Esophagus squamous epithelium (tissue), 5 donors: Measurements from ENCODE around the gene PAEP. TPM values are rescaled to one million over a fixed set of nuclear protein-coding genes. Genes with fewer than 3 reads are reported as not detected.
"Not testable (repeated sequence)": the region's sequence is repeated elsewhere in the genome, so short reads cannot be mapped to it uniquely, and the experiment has no call there.

Experiments
- DNase-seq: peaks from one replicate; lab custom pipeline; 2025; lab: John Stamatoyannopoulos, UW
- H3K27ac ChIP-seq, 4 donors: fragments of 200-600 bp; sonication (generic); one replicate each; pipeline ENCODE4 v1.5.1; 2016 to 2019; ENCODE audit warnings: mild to moderate bottlenecking in 1 of 4
- H3K27me3 ChIP-seq, 4 donors: fragments of 200-600 bp; sonication (generic); 1 replicate in 3 of 4; 2 replicates in 1 of 4; pipeline versions ENCODE4 v1.5.1 to v1.6.0; 2017 to 2021; ENCODE audit warnings: antibody characterized with exemption in 1 of 4
- H3K36me3 ChIP-seq, 3 donors: fragments of 200-600 bp; sonication (generic); one replicate each; pipeline ENCODE4 v1.5.1; 2016 to 2019
- H3K4me1 ChIP-seq, 3 donors: fragments of 200-600 bp; sonication (generic); one replicate each; pipeline ENCODE4 v1.5.1; 2017 to 2019
- H3K4me3 ChIP-seq, 4 donors: fragments of 200-600 bp; sonication (generic); 1 replicate in 3 of 4; 2 replicates in 1 of 4; pipeline ENCODE4 v1.5.1; 2016 to 2019; ENCODE audit warnings: mild to moderate bottlenecking in 2 of 4, moderate library complexity in 1 of 4
- H3K9me3 ChIP-seq, 3 donors: fragments of 200-600 bp; sonication (generic); one replicate each; pipeline ENCODE4 v1.5.1; 2016 to 2019
- CTCF ChIP-seq, 6 experiments: fragments of 450-650 bp in 4 of 6; fragments of 200-600 bp in 2 of 6; sonication (generic) in 2 of 6; IDR thresholded peaks; one replicate each; pipeline ENCODE4 v1.5.1; 2016 to 2019; ENCODE audit warnings: antibody characterized with exemption in 6 of 6, mild to moderate bottlenecking in 4 of 6, moderate library complexity in 4 of 6
- POLR2A ChIP-seq, 4 donors: fragments of 450-650 bp; IDR thresholded peaks; one replicate each; pipeline ENCODE4 v1.6.1; 2017; ENCODE audit warnings: antibody characterized with exemption in 4 of 4, mild to moderate bottlenecking in 4 of 4, moderate library complexity in 3 of 4
- WGBS, 2 donors: methylation state at CpG; one replicate each; pipeline ENCODE4 v1.1.5; 2018; 5-methylcytosine and 5-hydroxymethylcytosine counted together
- intact Hi-C: fragments of 100-400 bp; cut with DNase I; formaldehyde crosslinking; loops from one replicate; pipeline ENCODE4 v1.15.0; 2022
- total RNA-seq, 4 donors: library from RNA; depleted of rRNA; stranded (reverse); fragments of >200 nt; gene quantifications; one replicate each; pipeline ENCODE4 v1.1.0, GENCODE V29; 2016
- donor health status: DM: yes; HTN: yes; CAD: no.

Gene PAEP
- total RNA-seq, 4 donors from 2014 or later, result not detected

GRCh38 chr9:135526089-135526729 lies 35.3 kb upstream of the PAEP start:
- no peaks in the 10 kb centered on the region for H3K9me3 ChIP-seq
- H3K4me1 ChIP-seq, result no peaks in the 10 kb centered on the region
- DNase-seq, result no peak
- no peak overlapping the region for H3K4me3 ChIP-seq
- no peaks in the 10 kb centered on the region for H3K36me3 ChIP-seq
- intact Hi-C loops, result no loop called here
- no CpG with 5 or more reads among the region's 11 CpGs for WGBS, 2 donors
- peaks cover 0 to 72% (median 0%) of the 10 kb centered on the region in 4 donors for H3K27me3 ChIP-seq
- no peak overlapping the region for H3K27ac ChIP-seq
- TF ChIP-seq POLR2A (IDR thresholded peaks at IDR 0.05) (no peak), CTCF (IDR thresholded peaks at IDR 0.05) (no peak)

- no peak for DNase-seq
- H3K4me3 ChIP-seq, result no peak overlapping the region
- H3K27ac ChIP-seq, result no peak overlapping the region
- H3K36me3 ChIP-seq, result no peaks in the 10 kb centered on the region
- TF ChIP-seq POLR2A (IDR thresholded peaks at IDR 0.05) (no peak), CTCF (IDR thresholded peaks at IDR 0.05) (no peak)
- WGBS, 2 donors, result 58 to 67% methylated on average over 3 to 4 of the region's 30 CpGs
- H3K27me3 ChIP-seq, result peaks cover 0 to 71% (median 0%) of the 10 kb centered on the region in 4 donors
- H3K4me1 ChIP-seq, result no peaks in the 10 kb centered on the region
- no peaks in the 10 kb centered on the region for H3K9me3 ChIP-seq
- intact Hi-C loops, result no loop called here
Measured at GRCh38 chr9:135526730-135527571, 34.6 kb upstream of the PAEP start.

GRCh38 chr9:135528842-135529435 lies 32.6 kb upstream of the PAEP start:
- H3K27me3 ChIP-seq, result peaks cover 0 to 68% (median 0%) of the 10 kb centered on the region in 4 donors
- intact Hi-C loops, H3K9me3 ChIP-seq, DNase-seq, H3K27ac ChIP-seq, H3K4me1 ChIP-seq, H3K36me3 ChIP-seq, H3K4me3 ChIP-seq: not testable (repeated sequence)
- 90 to 94% methylated on average over 10 of the region's 10 CpGs for WGBS, 2 donors

GRCh38 chr9:135530146-135530545 lies 31.4 kb upstream of the PAEP start:
- intact Hi-C loops, result no loop called here
- WGBS, 2 donors, result 67 to 75% methylated on average over 3 to 4 of the region's 5 CpGs
- H3K4me1 ChIP-seq, result no peaks in the 10 kb centered on the region
- no peak for DNase-seq
- H3K9me3 ChIP-seq, result no peaks in the 10 kb centered on the region
- peaks cover 0 to 65% (median 0%) of the 10 kb centered on the region in 4 donors for H3K27me3 ChIP-seq
- H3K36me3 ChIP-seq, result no peaks in the 10 kb centered on the region
- no peak overlapping the region for H3K4me3 ChIP-seq
- TF ChIP-seq POLR2A (IDR thresholded peaks at IDR 0.05), result no peak
- no peak for TF ChIP-seq CTCF (IDR thresholded peaks at IDR 0.05)
- no peak overlapping the region for H3K27ac ChIP-seq

- WGBS, 2 donors, result 82 to 95% methylated on average over 4 to 10 of the region's 10 CpGs
- TF ChIP-seq POLR2A (IDR thresholded peaks at IDR 0.05), result no peak
- no peak for TF ChIP-seq CTCF (IDR thresholded peaks at IDR 0.05)
- Histone ChIP-seq H3K4me3 (no peak overlapping the region), H3K36me3 (no peaks in the 10 kb centered on the region), H3K9me3 (no peaks in the 10 kb centered on the region), H3K27me3 (peaks cover 0 to 61% (median 0%) of the 10 kb centered on the region in 4 donors), H3K27ac (no peak overlapping the region), H3K4me1 (no peaks in the 10 kb centered on the region)
- no peak for DNase-seq
- intact Hi-C loops, result no loop called here
Measured at GRCh38 chr9:135531096-135531495, 30.5 kb upstream of the PAEP start.
